ENCODE results near the gene SLC22A25.

Gene SLC22A25

DNA sequence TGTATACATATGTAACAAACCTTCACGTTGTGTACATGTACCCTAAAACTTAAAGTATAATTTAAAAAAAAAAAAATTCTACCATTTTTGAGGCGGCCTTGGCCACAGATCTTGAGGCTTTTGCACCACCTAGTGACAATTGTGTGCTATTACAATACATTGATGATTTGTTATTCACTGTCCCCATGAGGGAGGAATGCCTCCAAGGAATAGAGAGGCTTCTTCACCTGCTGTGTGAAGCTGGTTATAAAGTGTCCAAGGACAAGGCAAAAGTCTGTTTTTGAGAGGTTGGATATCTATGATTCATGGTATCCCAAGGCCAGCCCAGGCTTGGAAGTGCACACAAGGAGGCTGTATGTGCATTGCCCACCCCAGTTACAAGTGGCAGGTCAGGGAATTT is 30.7 kb downstream of the SLC22A25 start:
- no peaks in the 10 kb centered on the region for H3K9me3 ChIP-seq (ENCODE audit: low read depth, low read length)
- H3K27ac ChIP-seq: no peak overlapping the region
- no peak for TF ChIP-seq POLR2AphosphoS5 (IDR thresholded peaks at IDR 0.05; ENCODE audit: borderline replicate concordance, low read depth, low read length)
- no peak for TF ChIP-seq EZH2 (IDR thresholded peaks at IDR 0.05)
- no peak overlapping the region for H3K4me3 ChIP-seq
- no peak for DNase-seq (ENCODE audit: low read depth, low spot score)
- H3K36me3 ChIP-seq (ENCODE audit: insufficient read depth, low read length): no peaks in the 10 kb centered on the region
- H3K9ac ChIP-seq (ENCODE audit: insufficient read length): no peak overlapping the region

DNA sequence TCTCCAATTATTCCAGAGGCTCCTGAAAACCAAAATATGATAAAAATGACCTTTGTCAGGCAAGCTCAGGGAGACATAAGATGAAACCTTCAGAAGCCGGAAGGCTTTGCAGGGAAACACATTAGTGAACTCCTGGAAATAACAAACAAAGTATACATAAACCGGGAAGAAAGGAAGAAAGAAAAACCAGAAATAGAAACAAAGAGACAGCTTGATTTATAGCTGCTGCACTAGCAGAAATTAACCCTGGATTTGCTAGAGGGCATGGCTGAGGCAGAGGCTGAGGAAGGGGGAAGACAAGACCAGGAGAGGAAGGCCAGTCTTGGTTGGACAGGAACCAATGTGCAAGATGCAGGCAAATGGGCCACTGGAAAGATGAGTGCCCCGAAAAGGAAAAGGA is 33.3 kb downstream of the SLC22A25 start:
- no peak for TF ChIP-seq EZH2 (IDR thresholded peaks at IDR 0.05)
- no peak for TF ChIP-seq FOXP2 (optimal IDR thresholded peaks at IDR 0.05; ENCODE audit: control extremely low read depth, extremely low read length, insufficient read depth)
- no peak for TF ChIP-seq POLR2AphosphoS5 (IDR thresholded peaks at IDR 0.05; ENCODE audit: borderline replicate concordance, low read depth, low read length)
- Histone ChIP-seq H3K27ac (no peak overlapping the region), H3K9ac (ENCODE audit: insufficient read length) (no peak overlapping the region), H3K36me3 (ENCODE audit: insufficient read depth, low read length) (no peaks in the 10 kb centered on the region), H3K4me3 (no peak overlapping the region), H3K9me3 (ENCODE audit: low read depth, low read length) (no peaks in the 10 kb centered on the region)
- DNase-seq (ENCODE audit: low read depth, low spot score): no peak
